GM12878 (cell line): Measurements from ENCODE around the gene CALHM1. TPM values are rescaled to one million over a fixed set of nuclear protein-coding genes. Genes with fewer than 3 reads are reported as not detected.

Experiments
- GABPA ChIP-seq: IDR thresholded peaks from 2 replicates; pipeline ENCODE4 v1.6.1; 2014; ENCODE audit warnings: antibody characterized with exemption, low read depth, mild to moderate bottlenecking, inconsistent platforms
- HDAC2 ChIP-seq: fragments of 200-600 bp; sonication (generic); IDR thresholded peaks from 2 replicates; pipeline ENCODE4 v1.6.1; 2017
- IKZF1 ChIP-seq: fragments of 450-650 bp; conservative IDR thresholded peaks from 2 replicates; pipeline ENCODE4 v1.6.1; 2017; ENCODE audit warnings: antibody characterized with exemption, mild to moderate bottlenecking
- MLLT1 ChIP-seq: fragments of 450-650 bp; IDR thresholded peaks from 2 replicates; pipeline ENCODE4 v1.6.1; 2016; ENCODE audit warnings: mild to moderate bottlenecking
- PAX5 ChIP-seq: IDR thresholded peaks from 2 replicates; pipeline ENCODE4 v1.6.1; 2011; ENCODE audit warnings: low read depth, low read length, borderline replicate concordance
- POLR2AphosphoS5 ChIP-seq: IDR thresholded peaks from 2 replicates; pipeline ENCODE4 v1.6.1; 2011; ENCODE audit warnings: mild to moderate bottlenecking, low read length, inconsistent platforms
- ZBTB11 ChIP-seq: fragments of 450-650 bp; formaldehyde crosslinking; IDR thresholded peaks from 2 replicates; pipeline ENCODE4 v1.5.0; 2022; ENCODE audit warnings: mild to moderate bottlenecking, missing genetic modification characterization
- ZNF24 ChIP-seq: fragments of 450-650 bp; IDR thresholded peaks from 2 replicates; pipeline ENCODE4 v1.6.1; 2017; ENCODE audit warnings: antibody characterized with exemption, mild to moderate bottlenecking
- polyA plus RNA-seq, 11 experiments: library from polyadenylated mRNA; depleted of rRNA in 4 of 11; unstranded in 6 of 11; stranded (reverse) in 5 of 11; fragments of >200 nt; fragmentation: Nextera tagmentation in 4 of 11; fragmentation: Illumina TruSeq in 1 of 11; extraction: Ambion mirVana in 4 of 11; extraction: Trizol in 1 of 11; gene quantifications; 1 replicate in 1 of 11; 2 replicates in 10 of 11; pipeline versions ENCODE4 v1.2.1 to v1.2.3, GENCODE V29; 2011 to 2016; ENCODE audit warnings: inconsistent platforms in 2 of 11, missing spikeins in 2 of 11, low read depth in 1 of 11
- total RNA-seq, 4 experiments: library from RNA; depleted of rRNA in 3 of 4; stranded (reverse); fragments of >200 nt in 3 of 4; fragmentation: Illumina TruSeq in 1 of 4; extraction: Trizol in 1 of 4; gene quantifications; 2 replicates each; pipeline versions ENCODE4 v1.2.1 to v1.2.3, GENCODE V29; 2013 to 2021

Gene CALHM1
- total and polyA plus RNA-seq, 10 of the 15 experiments (the other 5 are each of a cell fraction or from before 2014, with no cell fraction given) = 0.05 to 1.7 (median 0.17) TPM

- TF ChIP-seq MLLT1 (no peak), PAX5 (no peak), GABPA (no peak), POLR2AphosphoS5 (no peak), HDAC2 (no peak), ZNF24 (no peak), ZBTB11 (CRISPR knock-in tag) (no peak), IKZF1 (no peak)
Measured at GRCh38 chr10:103473261-103473671, 14.6 kb upstream of the CALHM1 start (continued).
